Stimulated activated CD8-positive, alpha-beta memory T cell treated with anti-CD3 and anti-CD28 coated beads, Interleukin-15, amount 100 ng/mL, for 4 hours (primary cell): ENCODE results near the gene BUD23.
"Not testable (repeated sequence)": the region's sequence is repeated elsewhere in the genome, so short reads cannot be mapped to it uniquely, and the experiment has no call there.

Experiments used
- DNase-seq, 2 donors: peaks; one replicate each; pipeline ENCODE4 v3.0.0-alpha.2; 2020; ENCODE audit warnings: low read depth in 2 of 2

The BUD23 gene

GRCh38 chr7:73683056-73683787 is at the start of gene BUD23, which contains the start of gene DNAJC30:
Gene BUD23 (plus strand): TSS chr7:73683597. CDS start chr7:73683626, 29 bp downstream.
Gene DNAJC30 (minus strand): TSS chr7:73683453. CDS start chr7:73683423, 30 bp downstream.
- peak; percentile 91 to 93 for DNase-seq

DNA sequence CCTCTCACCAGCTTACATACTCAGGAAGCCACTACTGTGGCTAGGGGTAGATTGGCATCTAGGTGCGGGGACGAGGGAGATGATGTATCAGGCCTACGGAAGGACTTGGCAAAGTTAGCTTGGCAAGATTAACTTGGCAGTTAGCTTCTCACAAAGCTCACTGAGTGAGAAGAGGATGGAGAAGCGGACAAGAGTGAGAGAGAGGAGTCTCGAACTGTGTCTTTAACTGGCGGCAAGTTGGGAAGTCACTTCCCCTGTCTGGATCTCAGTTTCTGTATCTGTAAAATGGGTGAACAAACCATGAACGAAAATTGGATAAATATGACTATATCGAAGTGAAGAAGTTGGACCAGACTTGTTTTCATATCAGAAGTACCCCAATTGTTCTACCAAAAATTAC is 49.6 kb upstream of the BUD23 start:
- DNase-seq, result no peak

DNA sequence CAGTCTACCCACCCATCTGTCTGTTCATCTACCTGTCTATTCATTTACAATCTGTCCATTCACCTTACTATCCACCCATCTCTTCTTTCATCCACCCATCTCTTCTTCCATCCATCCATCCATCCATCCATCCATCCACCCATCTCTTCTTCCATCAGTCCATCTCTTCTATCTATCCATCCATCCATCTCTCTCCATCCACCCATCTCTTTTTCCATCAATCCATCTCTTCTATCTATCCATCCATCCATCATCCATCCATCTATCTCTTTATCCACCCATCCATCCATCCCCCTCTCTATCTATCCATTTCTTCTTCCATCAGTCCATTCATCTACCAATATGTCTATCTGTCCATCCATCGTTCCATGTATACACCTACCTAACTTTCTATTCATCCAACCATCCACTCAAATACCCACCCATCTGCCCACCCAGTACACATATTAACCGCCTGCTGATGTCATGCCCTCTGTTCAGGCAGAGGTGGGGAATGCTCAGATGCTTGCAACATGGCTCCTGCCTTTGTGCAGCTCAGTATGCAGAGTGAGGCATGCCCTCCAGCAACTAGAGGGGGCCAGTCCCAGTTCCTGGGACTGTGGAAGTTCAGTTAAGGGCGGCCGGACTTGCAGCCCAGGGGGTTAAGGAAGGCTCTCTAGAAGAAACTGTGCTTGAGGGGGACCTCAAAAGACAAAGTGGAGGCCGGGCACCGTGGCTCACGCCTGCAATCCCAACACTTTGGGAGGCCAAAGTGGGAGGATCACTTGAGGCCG is 47.8 kb upstream of the BUD23 start:
- no peak for DNase-seq

GRCh38 chr7:73638911-73639310 is 44.5 kb upstream of the BUD23 start:
- no peak for DNase-seq

DNA sequence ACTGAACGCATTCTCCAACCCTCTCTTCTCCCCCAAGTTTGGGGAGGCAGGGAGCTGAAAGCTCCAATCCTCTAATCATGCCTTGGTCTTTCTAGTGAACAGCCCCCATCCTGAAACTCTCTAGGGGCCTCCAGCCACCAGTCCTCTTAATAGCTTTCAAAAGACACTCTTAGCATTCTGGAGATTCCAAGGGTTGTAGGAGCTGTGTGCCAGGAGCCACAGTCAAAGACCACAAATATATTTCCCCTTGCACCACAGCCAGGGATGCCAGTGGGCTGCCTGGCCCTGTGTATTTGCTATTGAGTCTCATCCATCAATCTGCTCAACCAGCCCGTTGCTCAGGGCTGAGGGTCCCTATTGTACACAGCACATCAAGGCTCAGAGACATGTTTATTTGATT is 40.6 kb upstream of the BUD23 start:
- no peak for DNase-seq

DNA sequence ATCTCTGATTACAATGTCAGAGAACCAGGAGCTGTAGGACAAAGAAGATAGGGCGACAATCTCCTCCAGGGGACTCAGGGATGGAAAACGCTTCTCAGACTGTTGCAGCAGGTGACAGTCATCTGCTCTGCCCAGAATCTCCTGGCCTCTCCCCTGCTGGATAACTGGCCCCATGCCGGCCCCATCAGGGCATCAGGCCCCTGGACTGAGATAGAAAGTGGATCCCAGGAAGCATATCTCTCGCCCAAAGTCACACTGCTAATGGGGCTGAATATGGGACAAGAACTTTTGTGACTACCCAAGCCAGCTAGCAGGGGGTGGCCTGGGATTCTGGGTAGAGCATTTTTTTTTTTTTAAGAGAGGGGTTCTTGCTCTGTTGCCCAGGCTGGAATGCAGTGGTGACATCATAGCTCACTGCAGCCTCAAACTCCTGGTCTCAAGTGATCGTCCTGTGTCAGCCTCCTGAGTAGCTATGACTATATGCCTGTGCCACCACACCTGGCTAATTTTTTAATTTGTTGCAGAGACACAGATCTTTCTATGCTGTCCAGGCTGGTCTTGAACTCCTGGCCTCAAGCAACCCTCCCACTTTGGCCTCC is 38.6 kb upstream of the BUD23 start:
- DNase-seq, result no peak

DNA sequence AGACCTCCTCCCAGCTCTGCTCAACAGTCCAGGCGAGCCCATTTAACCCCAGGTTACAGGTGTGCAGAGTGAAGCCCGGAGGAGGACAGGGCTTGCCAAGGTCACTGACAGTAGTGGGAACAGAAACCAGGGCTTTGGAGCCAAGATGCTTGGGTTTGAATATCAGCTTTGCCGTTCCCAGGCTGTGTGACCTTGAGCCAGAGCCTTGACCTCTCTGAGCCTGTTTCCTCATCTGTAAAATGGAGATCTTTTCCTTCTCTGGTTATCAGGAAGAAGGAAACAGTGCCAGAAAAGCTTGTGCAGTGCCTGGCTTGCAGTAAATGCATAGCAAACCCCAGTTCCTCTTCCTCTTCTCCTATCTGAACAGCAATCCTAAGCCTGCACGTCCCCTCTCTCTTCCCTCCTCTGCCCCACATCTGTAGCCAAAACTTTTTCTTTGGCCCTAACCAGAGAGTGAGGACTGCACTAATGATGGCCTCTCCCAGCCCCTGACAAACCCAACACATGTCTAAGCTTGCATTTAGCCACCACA is 37.7 kb upstream of the BUD23 start:
- DNase-seq, result no peak

DNA sequence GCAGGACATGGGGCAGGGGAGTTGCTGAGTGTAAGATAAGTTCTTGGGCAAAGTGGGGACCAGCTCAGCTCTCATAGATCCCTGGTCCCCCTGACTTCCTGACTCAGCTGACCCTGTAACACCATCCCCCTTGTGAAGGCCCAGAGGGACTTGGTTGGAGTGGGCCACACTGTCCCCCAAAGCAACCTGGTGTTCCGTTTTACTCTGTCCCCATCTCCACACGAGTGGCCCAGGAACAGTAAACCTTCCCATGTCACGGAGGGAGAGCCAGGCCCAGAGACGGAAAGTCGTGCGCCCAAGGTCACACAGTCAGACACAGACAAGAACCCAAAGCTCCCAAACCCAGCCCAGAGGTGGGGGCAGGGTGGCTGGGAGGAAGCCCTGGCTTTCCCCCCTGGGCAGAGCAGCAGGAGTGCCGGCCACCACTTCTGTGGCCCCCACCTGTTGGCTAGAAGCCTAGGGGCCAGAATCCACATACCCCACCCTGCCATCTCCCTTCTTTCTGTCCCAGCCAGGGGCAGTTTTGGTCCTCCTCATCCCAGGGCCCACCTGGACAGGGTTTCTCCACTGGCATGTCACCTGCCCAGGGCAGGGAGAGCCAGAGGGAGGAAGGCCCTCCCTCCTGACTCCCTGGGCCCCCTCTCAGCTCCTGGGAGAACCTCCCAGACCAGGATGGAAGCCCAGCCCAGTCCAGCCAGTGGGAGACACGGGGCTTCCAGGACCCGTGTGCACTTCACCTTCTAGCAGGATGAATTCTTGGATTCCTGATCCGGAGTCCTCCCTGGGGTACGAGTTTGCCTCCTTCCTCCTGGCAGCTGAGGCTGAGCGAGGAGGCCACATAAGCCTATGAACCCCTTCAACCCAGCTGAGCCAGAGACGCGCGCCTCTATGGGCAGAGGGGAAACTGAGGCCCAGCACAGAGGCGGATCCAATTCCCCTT is 36.3 kb upstream of the BUD23 start:
- DNase-seq, result no peak

DNA sequence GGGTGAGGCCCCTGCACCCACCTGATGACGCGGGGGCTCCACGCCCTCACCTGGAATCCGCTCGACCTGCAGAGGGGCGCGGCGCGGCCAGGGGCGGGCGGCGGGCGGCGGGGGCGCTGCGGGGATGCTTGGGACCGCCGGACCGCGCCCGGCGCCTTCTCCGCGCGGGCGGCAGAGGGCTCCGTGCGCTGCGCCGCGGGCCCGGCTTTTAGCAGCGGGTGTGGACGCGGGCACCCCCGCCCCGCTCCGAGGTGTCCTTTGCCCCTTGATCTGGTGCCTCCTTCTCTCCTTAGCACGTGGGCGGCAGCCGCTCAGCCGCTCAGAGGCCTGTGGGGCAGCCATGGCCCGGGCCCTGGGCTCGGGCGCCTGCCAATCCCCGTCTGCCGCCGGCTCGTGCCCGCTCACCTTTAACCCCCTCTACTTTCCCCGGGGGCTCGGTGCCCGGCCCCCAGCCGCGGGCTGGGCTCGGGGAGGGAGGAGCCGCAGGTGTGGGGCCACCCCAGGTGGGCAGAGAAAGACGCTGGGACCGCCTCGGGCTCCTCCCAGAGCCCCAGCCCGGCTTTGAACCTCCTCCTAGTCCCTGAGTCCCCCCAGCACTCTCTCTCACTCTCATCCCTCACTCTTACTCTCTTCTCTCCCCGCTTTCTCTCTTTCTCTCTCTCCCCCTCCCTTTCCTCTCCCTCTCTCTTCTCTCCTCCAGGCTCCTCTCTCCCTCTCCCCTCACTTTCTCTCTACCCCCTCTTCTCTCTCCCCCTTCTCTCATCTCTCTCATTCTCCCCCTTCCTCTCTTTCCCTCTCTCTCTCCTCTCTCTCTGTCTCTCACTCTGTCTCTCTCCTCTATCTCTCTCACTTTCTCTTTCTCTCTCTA is 35.4 kb upstream of the BUD23 start:
- no peak for DNase-seq

DNA sequence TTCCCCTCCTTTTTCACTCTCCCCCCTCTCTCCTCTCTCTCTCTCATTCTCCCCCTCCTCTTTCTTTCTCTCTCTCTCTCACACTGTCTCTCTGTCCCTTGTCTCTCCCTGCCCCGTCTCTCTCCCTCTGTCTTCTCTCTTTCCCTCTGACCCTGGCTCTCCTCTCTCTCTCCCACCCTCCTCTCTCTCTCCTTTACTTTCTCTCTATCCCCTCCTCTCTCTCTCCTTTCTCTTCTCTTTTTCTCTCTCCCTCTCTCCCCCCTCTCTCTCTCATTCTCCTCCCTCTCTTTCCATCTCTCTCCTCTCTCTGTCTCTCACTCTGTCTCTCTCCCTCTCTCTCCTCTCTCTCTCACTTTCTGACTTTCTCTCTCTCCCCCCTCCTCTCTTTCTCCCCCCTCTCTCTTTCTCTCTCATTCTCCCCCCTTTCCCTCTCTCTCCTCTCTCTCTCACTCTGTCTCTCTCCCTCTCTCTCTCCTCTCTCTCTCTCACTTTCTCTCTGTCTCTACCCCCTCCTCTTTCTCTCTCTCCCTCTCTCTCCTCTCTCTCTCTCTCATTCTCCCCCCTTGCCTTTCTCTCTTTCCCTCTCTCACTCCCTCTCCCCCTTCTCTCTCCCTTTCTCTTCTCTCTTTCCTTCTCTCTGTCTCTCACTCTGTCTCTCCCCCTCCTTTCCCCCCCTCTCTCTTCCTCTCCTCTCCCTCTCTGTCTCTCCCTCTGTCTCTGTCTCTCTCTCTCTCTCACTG is 34.6 kb upstream of the BUD23 start:
- no peak for DNase-seq

DNA sequence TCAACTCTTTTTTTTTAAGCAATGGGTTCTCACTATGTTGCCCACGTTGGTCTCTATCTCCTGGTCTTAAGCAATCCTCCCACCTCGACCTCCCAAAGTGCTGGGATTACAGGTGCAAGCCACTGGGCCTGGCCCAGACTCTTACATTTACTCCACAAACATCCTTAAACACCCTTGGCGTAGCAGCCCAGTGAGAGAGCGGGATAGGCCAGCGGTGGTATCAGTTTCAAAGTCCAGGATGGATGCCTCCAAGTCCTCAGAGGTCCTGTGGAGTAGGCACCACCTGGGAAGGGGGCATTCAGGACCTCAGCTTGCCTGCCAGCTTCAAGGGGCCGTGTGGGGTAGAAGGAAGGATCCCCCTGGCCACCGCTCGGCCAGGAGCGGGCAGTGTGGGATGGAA is 33.8 kb upstream of the BUD23 start:
- DNase-seq, result no peak

- no peak for DNase-seq
Measured at GRCh38 chr7:73650524-73650923, 32.9 kb upstream of the BUD23 start.

GRCh38 chr7:73652541-73652949 is 30.9 kb upstream of the BUD23 start:
- no peak for DNase-seq

DNA sequence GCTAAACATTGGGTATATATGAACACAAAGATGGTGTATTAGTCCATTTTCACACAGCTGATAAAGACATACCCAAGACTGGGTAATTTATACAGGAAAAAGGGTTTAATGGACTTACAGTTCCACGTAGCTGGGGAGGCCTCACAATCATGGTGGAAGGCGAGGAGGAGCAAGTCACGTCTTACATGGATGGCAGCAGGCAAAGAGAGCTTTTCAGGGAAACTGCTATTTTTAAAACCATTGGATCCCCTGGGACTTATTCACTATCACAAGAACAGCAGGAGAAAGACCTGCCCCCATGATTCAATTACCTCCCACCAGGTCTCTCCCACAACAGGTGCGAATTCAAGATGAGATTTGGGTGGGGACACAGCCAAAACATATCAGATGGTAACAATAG is 28.1 kb upstream of the BUD23 start:
- DNase-seq, result not testable (repeated sequence)

- DNase-seq, result no peak
Measured at GRCh38 chr7:73659983-73660382, 23.4 kb upstream of the BUD23 start.

DNA sequence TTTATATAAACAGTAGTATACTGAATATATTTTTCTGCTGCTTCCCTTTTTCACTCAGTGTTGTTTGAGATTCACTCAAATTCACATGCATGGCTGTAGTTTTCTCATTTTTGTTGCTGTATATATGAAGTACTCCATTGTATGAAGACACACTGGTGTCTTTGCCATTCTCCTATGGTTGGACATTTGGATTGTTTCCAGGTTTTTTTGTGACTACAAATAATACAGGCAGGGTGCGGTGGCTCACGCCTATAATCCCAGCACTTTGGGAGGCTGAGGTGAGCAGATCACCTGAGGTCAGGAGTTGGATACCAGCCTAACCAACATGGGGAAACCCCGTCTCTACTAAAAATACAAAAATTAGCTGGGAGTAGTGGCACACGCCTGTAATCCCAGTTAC is 22.8 kb upstream of the BUD23 start:
- DNase-seq, result not testable (repeated sequence)

DNA sequence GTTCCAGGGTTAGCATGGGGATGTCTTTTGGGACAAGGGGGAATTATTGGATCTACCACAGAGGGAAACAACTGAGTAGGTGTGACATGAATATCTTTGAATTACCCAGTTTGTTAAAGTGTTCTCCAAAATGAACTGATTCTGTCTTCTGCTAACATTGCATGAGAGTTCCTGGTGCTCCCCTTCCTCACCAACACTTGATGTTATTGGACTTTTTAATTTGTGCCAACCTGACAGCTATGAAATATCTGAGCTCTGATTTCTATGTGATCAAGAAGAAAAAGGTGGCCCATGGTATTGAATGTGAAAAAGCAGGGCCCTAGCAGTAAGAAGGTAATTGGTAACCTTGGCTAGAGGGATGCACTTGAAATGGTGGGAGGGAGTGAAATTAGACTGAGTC is 20.4 kb upstream of the BUD23 start:
- DNase-seq, result no peak

DNA sequence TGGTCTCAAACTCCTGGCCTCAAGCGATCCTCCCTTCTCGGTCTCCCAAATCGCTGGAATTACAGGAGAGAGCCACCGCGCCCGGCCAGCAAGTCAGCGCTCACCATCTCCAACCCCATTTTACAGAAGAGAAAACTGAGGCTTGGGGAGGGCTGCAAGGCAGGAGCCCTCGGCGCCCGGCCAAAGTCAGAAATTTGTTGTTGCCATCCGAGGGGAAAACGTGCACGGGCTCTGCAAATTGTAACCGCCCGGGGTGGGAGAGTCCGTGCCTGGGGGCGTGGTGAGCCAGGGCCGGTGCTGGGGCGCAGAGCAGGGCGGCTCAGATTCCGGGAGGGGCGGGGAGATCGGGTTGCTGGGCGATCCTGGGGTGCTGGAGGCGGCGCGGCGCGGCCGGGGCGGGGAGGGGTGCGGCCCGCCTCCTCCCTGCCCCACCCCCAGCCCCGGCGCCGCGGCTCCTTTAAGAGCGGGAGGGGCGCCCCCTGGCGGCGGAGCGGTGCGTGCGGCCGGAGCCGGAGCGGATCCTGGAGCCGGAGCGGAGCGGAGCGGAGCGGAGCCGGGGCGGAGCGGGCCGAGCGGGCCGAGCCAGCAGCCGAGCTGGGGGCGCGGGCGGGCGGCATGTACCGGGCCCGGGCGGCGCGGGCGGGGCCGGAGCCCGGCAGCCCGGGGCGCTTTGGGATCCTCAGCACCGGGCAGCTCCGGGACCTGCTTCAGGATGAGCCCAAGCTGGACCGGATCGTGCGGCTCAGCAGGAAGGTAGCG is 15.9 kb upstream of the BUD23 start, which contains the start of gene VPS37D:
TSS of gene VPS37D (plus strand) at position 488 of the 759 bp plus-strand sequence. CDS start at position 616, 128 bp downstream.
- peak; percentile 74 to 80 for DNase-seq
